RWPE2 (cell line): Measurements from ENCODE around the gene EMC8.

ENCODE experiments used
- ATAC-seq: fragments of 200-7000 bp; cut with Tn5 transposase; 3 replicates; pipeline ENCODE4 v1.9.1; 2021; ENCODE audit warnings: low read depth
- DNase-seq: peaks from one replicate; pipeline ENCODE4 v3.0.0-alpha.2; 2020; ENCODE audit warnings: low spot score
- H3K27ac ChIP-seq: fragments of 450-650 bp; 2 replicates; pipeline ENCODE4 v1.5.1; 2017; ENCODE audit warnings: mild to moderate bottlenecking; ENCODE audit not compliant: poor library complexity, severe bottlenecking
- H3K27me3 ChIP-seq: fragments of 250-450 bp; sonication (Bioruptor Pico); 2 replicates; pipeline ENCODE4 v1.5.1; 2021; ENCODE audit warnings: mild to moderate bottlenecking, moderate library complexity; ENCODE audit not compliant: insufficient read depth, poor library complexity, severe bottlenecking
- H3K36me3 ChIP-seq: fragments of 250-450 bp; sonication (Bioruptor Pico); 2 replicates; pipeline ENCODE4 v1.5.1; 2020; ENCODE audit warnings: low read depth, mild to moderate bottlenecking, moderate library complexity
- H3K4me1 ChIP-seq: fragments of 250-450 bp; sonication (Bioruptor Pico); 2 replicates; pipeline ENCODE4 v1.5.1; 2021; ENCODE audit warnings: mild to moderate bottlenecking, moderate library complexity; ENCODE audit not compliant: insufficient read depth, poor library complexity, severe bottlenecking
- H3K4me3 ChIP-seq: fragments of 250-450 bp; sonication (Bioruptor Pico); 2 replicates; pipeline ENCODE4 v1.5.1; 2021; ENCODE audit warnings: mild to moderate bottlenecking, moderate library complexity; ENCODE audit not compliant: severe bottlenecking
- H3K9me3 ChIP-seq: fragments of 250-450 bp; sonication (Bioruptor Pico); 2 replicates; pipeline ENCODE4 v1.5.1; 2021; ENCODE audit warnings: mild to moderate bottlenecking, moderate library complexity; ENCODE audit not compliant: severe bottlenecking
- TF ChIP-seq, protein P1 (sequence below): fragments of 450-650 bp; IDR thresholded peaks from one replicate; pipeline ENCODE4 v1.5.1; 2017; ENCODE audit warnings: mild to moderate bottlenecking, moderate library complexity; ENCODE audit not compliant: poor library complexity, severe bottlenecking

Gene EMC8

GRCh38 chr16:85835227-85835751 is 35.9 kb upstream of the EMC8 start:
- no peaks in the 10 kb centered on the region for H3K9me3 ChIP-seq
- DNase-seq (no peak), ATAC-seq (peak; percentile 23; the same call in 2 of the 3 replicates)
- TF ChIP-seq, protein P1, sequence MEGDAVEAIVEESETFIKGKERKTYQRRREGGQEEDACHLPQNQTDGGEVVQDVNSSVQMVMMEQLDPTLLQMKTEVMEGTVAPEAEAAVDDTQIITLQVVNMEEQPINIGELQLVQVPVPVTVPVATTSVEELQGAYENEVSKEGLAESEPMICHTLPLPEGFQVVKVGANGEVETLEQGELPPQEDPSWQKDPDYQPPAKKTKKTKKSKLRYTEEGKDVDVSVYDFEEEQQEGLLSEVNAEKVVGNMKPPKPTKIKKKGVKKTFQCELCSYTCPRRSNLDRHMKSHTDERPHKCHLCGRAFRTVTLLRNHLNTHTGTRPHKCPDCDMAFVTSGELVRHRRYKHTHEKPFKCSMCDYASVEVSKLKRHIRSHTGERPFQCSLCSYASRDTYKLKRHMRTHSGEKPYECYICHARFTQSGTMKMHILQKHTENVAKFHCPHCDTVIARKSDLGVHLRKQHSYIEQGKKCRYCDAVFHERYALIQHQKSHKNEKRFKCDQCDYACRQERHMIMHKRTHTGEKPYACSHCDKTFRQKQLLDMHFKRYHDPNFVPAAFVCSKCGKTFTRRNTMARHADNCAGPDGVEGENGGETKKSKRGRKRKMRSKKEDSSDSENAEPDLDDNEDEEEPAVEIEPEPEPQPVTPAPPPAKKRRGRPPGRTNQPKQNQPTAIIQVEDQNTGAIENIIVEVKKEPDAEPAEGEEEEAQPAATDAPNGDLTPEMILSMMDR = no peak
- no peaks in the 10 kb centered on the region for H3K36me3 ChIP-seq
- H3K4me3 ChIP-seq = no peak overlapping the region
- no peaks in the 10 kb centered on the region for H3K4me1 ChIP-seq
- H3K27ac ChIP-seq = no peak overlapping the region
- H3K27me3 ChIP-seq = peaks cover 42% of the 10 kb centered on the region

GRCh38 chr16:85834741-85835140 is 35.4 kb upstream of the EMC8 start:
- no peaks in the 10 kb centered on the region for H3K9me3 ChIP-seq
- no peaks in the 10 kb centered on the region for H3K4me1 ChIP-seq
- ATAC-seq = no peak
- no peaks in the 10 kb centered on the region for H3K36me3 ChIP-seq
- H3K27me3 ChIP-seq = peaks cover 44% of the 10 kb centered on the region
- no peak overlapping the region for H3K4me3 ChIP-seq
- DNase-seq = no peak
- H3K27ac ChIP-seq = no peak overlapping the region
- TF ChIP-seq, protein P1 = no peak

DNA sequence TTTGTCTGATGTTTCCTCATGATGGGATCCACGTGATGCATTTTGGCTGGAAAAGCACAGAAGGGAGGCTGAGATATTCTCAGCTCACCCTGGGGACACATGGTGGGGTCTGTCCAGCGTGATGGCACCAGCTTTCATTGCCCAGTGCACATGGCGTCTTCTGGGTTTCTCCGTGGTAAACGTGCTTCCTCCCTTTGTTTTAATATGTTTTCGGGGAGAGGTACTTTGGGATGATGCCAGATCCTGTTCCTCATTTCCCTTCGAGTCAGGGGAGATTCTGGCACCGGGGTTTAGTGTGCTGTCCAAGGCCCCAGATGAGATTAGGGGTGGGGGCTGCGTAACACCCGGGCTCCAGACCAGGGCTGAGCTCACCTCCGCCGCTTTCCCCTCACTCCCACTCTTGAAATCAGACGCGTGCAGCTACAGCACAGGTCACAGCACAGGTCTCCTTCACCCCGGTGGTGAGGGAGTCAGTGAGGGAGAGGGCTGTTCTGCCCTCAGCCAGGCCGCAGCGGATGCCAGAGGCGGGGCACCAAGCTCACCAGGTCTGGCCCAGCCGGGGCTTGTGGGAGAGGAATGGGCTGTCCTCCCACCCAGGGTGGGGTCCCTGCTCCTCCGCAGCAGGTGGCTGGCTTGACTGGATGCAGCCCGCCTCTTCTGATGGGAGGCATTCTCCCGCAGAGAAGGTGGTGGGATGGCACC is 34.0 kb upstream of the EMC8 start:
- Histone ChIP-seq H3K9me3 (no peaks in the 10 kb centered on the region), H3K4me3 (no peak overlapping the region), H3K4me1 (no peaks in the 10 kb centered on the region), H3K36me3 (no peaks in the 10 kb centered on the region), H3K27ac (no peak overlapping the region), H3K27me3 (peaks cover 45% of the 10 kb centered on the region)
- TF ChIP-seq, protein P1 = no peak
- ATAC-seq (no peak), DNase-seq (no peak)

DNA sequence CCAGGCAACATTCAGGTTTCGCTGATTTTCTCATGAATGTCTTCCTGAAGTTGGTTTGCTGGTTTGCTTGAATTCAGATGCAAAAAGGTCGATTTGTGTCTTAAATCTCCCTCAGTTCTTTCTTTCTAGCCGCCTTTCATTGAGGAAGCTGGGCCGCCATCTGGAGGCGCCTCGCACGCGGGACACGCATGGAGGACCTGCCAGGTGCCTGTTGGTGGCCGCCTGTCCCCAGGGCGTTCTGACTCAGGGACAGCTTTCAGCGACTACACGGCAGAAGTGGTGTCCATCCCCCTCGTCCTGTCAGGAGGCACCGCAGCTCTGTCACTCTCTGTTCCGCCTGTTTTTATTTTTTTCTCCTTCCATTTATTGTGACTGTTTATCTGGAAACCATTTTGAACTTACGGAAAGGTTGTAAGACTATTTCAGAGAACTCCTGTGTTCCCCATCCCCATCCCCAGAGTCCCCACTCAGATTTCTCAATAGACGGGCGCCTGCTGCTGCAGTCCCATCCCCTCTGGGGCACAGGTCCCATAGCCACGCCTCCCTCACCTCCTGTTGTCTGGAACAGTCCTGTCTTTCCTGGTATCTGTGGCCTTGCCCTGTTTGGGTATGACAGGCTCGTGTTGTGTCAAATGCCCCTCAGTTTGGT is 33.4 kb upstream of the EMC8 start:
- TF ChIP-seq, protein P1 = no peak
- Histone ChIP-seq H3K4me1 (no peaks in the 10 kb centered on the region), H3K36me3 (no peaks in the 10 kb centered on the region), H3K9me3 (no peaks in the 10 kb centered on the region), H3K4me3 (no peak overlapping the region), H3K27ac (no peak overlapping the region), H3K27me3 (peaks cover 41% of the 10 kb centered on the region)
- DNase-seq (no peak), ATAC-seq (no peak)

DNA sequence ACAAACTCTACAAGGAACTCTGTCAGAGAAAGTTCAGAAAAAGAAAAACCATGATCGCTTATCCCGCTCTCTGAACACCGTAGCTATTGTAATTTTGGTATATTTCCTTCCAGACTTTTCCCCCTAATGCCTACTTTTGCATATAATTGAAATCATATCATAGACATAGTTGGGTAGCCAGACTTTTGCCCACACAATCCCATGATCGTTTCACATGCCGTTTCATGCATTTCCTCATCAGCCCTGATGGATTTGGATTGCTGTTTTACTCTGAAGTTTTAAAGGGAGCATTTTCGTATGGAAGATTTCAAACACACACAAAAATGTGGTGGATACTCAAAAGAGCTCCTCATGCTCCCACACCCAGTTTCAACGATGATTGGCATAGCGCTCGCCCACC is 31.5 kb upstream of the EMC8 start:
- TF ChIP-seq, protein P1 = no peak
- Histone ChIP-seq H3K27me3 (peaks cover 35% of the 10 kb centered on the region), H3K27ac (no peak overlapping the region)

More for the DNA sequence above, 31.5 kb upstream of the EMC8 start:
- no peak for DNase-seq
- Histone ChIP-seq H3K4me3 (no peak overlapping the region), H3K4me1 (no peaks in the 10 kb centered on the region), H3K9me3 (no peaks in the 10 kb centered on the region), H3K36me3 (no peaks in the 10 kb centered on the region)
- no peak for ATAC-seq
